Ishikawa (cell line): Measurements from ENCODE around the gene NF1.

Experiments
- CEBPB ChIP-seq: IDR thresholded peaks from 2 replicates; pipeline ENCODE4 v1.6.1; 2012
- CREB1 ChIP-seq: IDR thresholded peaks from 2 replicates; pipeline ENCODE4 v1.6.1; 2012; ENCODE audit warnings: low read depth
- EP300 ChIP-seq: IDR thresholded peaks from 2 replicates; pipeline ENCODE4 v1.6.1; 2012; ENCODE audit warnings: borderline replicate concordance
- FOXM1 ChIP-seq: IDR thresholded peaks from 2 replicates; pipeline ENCODE4 v1.6.1; 2012; ENCODE audit warnings: low read depth, borderline replicate concordance
- MAX ChIP-seq: IDR thresholded peaks from 2 replicates; pipeline ENCODE4 v1.6.1; 2012
- REST ChIP-seq: IDR thresholded peaks from 2 replicates; pipeline ENCODE4 v1.6.1; 2012; ENCODE audit warnings: low read depth, mild to moderate bottlenecking
- TAF1 ChIP-seq: IDR thresholded peaks from 2 replicates; pipeline ENCODE4 v1.6.1; 2012; ENCODE audit warnings: low read depth, mild to moderate bottlenecking
- TCF12 ChIP-seq: IDR thresholded peaks from 2 replicates; pipeline ENCODE4 v1.6.1; 2012; ENCODE audit warnings: low read depth
- TEAD4 ChIP-seq: IDR thresholded peaks from 2 replicates; pipeline ENCODE4 v1.6.1; 2012
- ZBTB7A ChIP-seq: IDR thresholded peaks from 2 replicates; pipeline ENCODE4 v1.6.1; 2012; ENCODE audit warnings: low read depth
- TF ChIP-seq, protein P1 (sequence below): IDR thresholded peaks from 2 replicates; pipeline ENCODE4 v1.6.1; 2012

- TF ChIP-seq EP300 = no peak
- TF ChIP-seq TCF12 = no peak
- TF ChIP-seq CREB1 = no peak
- no peak for TF ChIP-seq TEAD4
- no peak for TF ChIP-seq REST
- TF ChIP-seq FOXM1 = no peak
- no peak for TF ChIP-seq ZBTB7A
- no peak for TF ChIP-seq TAF1
- TF ChIP-seq CEBPB = no peak
- no peak for TF ChIP-seq MAX
- TF ChIP-seq, protein P1, sequence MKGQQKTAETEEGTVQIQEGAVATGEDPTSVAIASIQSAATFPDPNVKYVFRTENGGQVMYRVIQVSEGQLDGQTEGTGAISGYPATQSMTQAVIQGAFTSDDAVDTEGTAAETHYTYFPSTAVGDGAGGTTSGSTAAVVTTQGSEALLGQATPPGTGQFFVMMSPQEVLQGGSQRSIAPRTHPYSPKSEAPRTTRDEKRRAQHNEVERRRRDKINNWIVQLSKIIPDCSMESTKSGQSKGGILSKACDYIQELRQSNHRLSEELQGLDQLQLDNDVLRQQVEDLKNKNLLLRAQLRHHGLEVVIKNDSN = no peak
Observed at GRCh38 chr17:31251970-31252328, 157.2 kb downstream of the NF1 start.
